Measurements from ENCODE around the gene CETN1.

GRCh38 chr18:543447-544078 is 36.6 kb upstream of the CETN1 start:
- TF ChIP-seq CTCF (IDR thresholded peaks at IDR 0.05; ENCODE audit: poor library complexity) (no peak), EZH2 (IDR thresholded peaks at IDR 0.05; ENCODE audit: borderline replicate concordance) (no peak)
